ENCODE results near the gene PLXNC1. TPM values are rescaled to one million over a fixed set of nuclear protein-coding genes. Genes with fewer than 3 reads are reported as not detected.

Gene PLXNC1
- total RNA-seq, 2 donors from 2014 or later, result 2.0 to 3.0 TPM

GRCh38 chr12:94284046-94284445 is 135.7 kb downstream of the PLXNC1 start:
- no peak for DNase-seq (ENCODE audit: low spot score)
- no peak for TF ChIP-seq CTCF (IDR thresholded peaks at IDR 0.05)
- Histone ChIP-seq H3K9me3 (no peaks in the 10 kb centered on the region), H3K27ac (no peak overlapping the region), H3K27me3 (no peaks in the 10 kb centered on the region), H3K4me1 (peaks cover 0 to 8% of the 10 kb centered on the region in 2 donors), H3K36me3 (no peaks in the 10 kb centered on the region), H3K4me3 (no peak overlapping the region)

- DNase-seq (ENCODE audit: low spot score), result no peak
- Histone ChIP-seq H3K9me3 (no peaks in the 10 kb centered on the region), H3K27me3 (no peaks in the 10 kb centered on the region), H3K4me3 (no peak overlapping the region), H3K27ac (no peak overlapping the region), H3K36me3 (no peaks in the 10 kb centered on the region), H3K4me1 (peaks cover 0 to 16% of the 10 kb centered on the region in 2 donors)
- no peak for TF ChIP-seq CTCF (IDR thresholded peaks at IDR 0.05)
Measured at GRCh38 chr12:94284859-94285258, 136.5 kb downstream of the PLXNC1 start.

GRCh38 chr12:94285943-94286582 is 137.7 kb downstream of the PLXNC1 start:
- Histone ChIP-seq H3K9me3 (no peaks in the 10 kb centered on the region), H3K27ac (no peak overlapping the region), H3K4me1 (peaks cover 0 to 28% of the 10 kb centered on the region in 2 donors), H3K4me3 (no peak overlapping the region), H3K27me3 (no peaks in the 10 kb centered on the region), H3K36me3 (no peaks in the 10 kb centered on the region)
- TF ChIP-seq CTCF (IDR thresholded peaks at IDR 0.05), result no peak
- DNase-seq (ENCODE audit: low spot score), result no peak

GRCh38 chr12:94286583-94287244 is 138.3 kb downstream of the PLXNC1 start:
- Histone ChIP-seq H3K27me3 (no peaks in the 10 kb centered on the region), H3K36me3 (no peaks in the 10 kb centered on the region), H3K4me3 (no peak overlapping the region), H3K27ac (no peak overlapping the region), H3K4me1 (peaks cover 0 to 30% of the 10 kb centered on the region in 2 donors), H3K9me3 (no peaks in the 10 kb centered on the region)
- TF ChIP-seq CTCF (IDR thresholded peaks at IDR 0.05), result no peak
- no peak for DNase-seq (ENCODE audit: low spot score)

GRCh38 chr12:94287245-94287628 is 138.9 kb downstream of the PLXNC1 start:
- H3K4me3 ChIP-seq, result no peak overlapping the region

More at GRCh38 chr12:94287245-94287628, 138.9 kb downstream of the PLXNC1 start:
- TF ChIP-seq CTCF (IDR thresholded peaks at IDR 0.05), result no peak
- H3K27ac ChIP-seq, result no peak overlapping the region
- H3K9me3 ChIP-seq, result no peaks in the 10 kb centered on the region
- DNase-seq (ENCODE audit: low spot score), result no peak
- no peaks in the 10 kb centered on the region for H3K27me3 ChIP-seq
- H3K4me1 ChIP-seq, result peaks cover 0 to 30% of the 10 kb centered on the region in 2 donors
- H3K36me3 ChIP-seq, result no peaks in the 10 kb centered on the region
